C4-2B (cell line): ENCODE results near the gene ZNF106.

Experiments
- H3K27ac ChIP-seq: fragments of 450-650 bp; 2 replicates; pipeline ENCODE4 v1.5.1; 2017
- ZFX ChIP-seq: fragments of 450-650 bp; IDR thresholded peaks from 2 replicates; pipeline ENCODE4 v1.6.1; 2017
- TF ChIP-seq, protein P1 (sequence below): fragments of 450-650 bp; conservative IDR thresholded peaks from 2 replicates; pipeline ENCODE4 v1.5.1; 2017; ENCODE audit warnings: mild to moderate bottlenecking

ZNF106 gene

DNA sequence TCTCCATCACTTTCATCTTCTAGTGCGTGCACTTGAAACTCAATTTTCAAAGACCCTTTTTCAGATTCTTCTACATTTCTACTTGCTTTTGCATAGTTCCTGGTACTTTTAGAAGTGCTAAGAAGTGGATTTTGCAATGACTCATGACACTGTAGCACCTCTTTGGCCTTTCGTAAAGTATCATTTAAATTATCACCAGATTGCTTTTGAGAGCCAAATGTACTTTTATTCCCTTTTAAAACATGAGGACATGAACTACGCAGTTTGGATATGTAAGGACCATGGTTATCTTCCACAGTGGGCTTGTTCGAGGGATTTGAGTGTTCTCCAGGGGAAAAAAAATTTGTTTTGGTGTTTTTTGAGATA lies 40.5 kb downstream of the ZNF106 start:
- H3K27ac ChIP-seq, result no peak overlapping the region
- TF ChIP-seq, protein P1, sequence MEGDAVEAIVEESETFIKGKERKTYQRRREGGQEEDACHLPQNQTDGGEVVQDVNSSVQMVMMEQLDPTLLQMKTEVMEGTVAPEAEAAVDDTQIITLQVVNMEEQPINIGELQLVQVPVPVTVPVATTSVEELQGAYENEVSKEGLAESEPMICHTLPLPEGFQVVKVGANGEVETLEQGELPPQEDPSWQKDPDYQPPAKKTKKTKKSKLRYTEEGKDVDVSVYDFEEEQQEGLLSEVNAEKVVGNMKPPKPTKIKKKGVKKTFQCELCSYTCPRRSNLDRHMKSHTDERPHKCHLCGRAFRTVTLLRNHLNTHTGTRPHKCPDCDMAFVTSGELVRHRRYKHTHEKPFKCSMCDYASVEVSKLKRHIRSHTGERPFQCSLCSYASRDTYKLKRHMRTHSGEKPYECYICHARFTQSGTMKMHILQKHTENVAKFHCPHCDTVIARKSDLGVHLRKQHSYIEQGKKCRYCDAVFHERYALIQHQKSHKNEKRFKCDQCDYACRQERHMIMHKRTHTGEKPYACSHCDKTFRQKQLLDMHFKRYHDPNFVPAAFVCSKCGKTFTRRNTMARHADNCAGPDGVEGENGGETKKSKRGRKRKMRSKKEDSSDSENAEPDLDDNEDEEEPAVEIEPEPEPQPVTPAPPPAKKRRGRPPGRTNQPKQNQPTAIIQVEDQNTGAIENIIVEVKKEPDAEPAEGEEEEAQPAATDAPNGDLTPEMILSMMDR, result no peak
- TF ChIP-seq ZFX, result no peak

DNA sequence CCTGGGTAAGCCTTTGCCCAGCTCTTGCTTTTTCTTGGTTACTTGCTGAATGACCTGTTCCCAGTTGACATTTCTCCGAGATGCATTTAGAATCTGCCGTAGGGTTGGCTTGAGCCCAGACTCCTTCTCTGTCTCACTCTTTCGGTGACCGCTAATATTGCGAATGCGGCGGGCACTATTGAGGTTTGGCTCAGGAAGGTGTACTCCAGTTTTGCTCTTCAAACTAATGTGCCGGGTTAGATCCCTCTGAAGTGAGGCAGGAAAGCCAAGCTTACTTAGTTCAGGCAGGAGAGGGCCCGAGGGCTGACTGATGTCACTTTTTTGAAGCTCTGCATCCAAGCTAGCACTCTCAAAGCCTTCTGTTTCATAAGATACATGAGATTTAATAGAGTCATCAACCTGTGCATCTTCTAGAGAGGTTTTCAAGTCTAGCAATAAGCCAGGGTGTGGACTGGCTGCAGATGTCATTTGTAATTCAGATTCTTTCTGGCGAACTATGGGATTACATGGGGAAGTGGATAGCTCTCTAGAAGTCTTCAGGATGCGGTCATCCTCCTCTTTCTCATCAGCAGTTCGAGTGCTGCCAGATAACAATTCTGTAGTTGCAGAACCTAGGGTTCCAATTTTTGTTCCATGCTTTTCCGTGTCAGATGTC lies 41.0 kb downstream of the ZNF106 start:
- no peak for TF ChIP-seq ZFX
- TF ChIP-seq, protein P1, result no peak
- H3K27ac ChIP-seq, result no peak overlapping the region

DNA sequence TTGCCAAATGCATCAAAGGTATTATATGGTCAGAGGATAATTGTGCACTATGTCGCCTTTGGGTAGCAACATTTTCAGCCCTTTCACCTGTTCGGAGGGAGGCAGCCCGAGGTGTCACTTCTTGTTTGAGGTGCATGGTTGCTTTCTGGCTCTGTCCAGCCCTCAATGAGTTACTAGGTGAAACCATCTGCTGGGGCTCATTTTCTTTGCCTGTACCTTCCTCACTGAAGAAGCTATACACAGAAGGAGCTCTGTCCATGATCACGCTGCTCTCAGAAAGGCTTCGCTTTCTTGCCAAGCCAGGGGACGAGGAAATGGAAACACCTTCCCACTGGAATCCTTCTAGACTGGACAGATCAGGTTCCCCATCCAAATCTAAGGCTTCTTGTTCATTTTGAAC lies 42.7 kb downstream of the ZNF106 start:
- TF ChIP-seq, protein P1, result no peak
- no peak for TF ChIP-seq ZFX
- H3K27ac ChIP-seq, result no peak overlapping the region

DNA sequence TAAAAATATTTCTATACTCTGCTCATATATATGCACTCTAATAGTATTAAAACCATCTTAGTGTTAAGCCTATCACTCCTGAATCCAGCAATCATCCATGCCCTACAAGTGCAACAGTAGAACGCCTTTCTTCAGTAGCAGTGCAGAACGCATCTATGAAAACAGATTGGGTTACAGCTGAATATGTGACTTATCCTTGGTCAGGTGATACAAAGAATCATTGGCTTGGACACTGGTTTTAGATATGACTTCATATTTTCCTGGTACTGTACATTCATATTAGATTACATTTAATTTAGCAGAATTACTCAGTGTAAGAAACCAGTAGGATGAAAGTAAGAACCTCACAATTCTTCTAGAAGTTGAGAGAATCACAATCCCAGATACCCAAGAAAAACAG lies 43.3 kb downstream of the ZNF106 start:
- no peak for TF ChIP-seq ZFX
- TF ChIP-seq, protein P1, result no peak
- H3K27ac ChIP-seq, result no peak overlapping the region

DNA sequence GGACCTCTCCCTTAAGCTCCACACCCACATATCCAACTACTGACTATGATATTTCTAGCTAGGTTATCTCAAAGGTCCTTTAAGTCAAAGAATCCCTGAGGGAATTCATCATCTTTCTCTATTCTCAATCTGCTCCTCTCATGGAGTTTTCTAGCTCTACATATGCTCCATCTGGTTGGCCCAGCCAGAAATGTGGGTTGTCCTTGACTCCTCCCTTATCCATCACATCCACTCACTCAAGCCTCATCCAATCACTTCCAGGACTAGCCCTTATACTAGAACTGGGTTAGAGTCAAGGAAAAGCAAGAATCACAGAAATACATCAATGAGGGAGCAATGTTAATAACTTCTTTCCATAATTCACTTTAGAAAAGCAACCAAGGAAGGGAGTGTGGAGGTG lies 45.4 kb downstream of the ZNF106 start:
- no peak overlapping the region for H3K27ac ChIP-seq
- no peak for TF ChIP-seq ZFX

DNA sequence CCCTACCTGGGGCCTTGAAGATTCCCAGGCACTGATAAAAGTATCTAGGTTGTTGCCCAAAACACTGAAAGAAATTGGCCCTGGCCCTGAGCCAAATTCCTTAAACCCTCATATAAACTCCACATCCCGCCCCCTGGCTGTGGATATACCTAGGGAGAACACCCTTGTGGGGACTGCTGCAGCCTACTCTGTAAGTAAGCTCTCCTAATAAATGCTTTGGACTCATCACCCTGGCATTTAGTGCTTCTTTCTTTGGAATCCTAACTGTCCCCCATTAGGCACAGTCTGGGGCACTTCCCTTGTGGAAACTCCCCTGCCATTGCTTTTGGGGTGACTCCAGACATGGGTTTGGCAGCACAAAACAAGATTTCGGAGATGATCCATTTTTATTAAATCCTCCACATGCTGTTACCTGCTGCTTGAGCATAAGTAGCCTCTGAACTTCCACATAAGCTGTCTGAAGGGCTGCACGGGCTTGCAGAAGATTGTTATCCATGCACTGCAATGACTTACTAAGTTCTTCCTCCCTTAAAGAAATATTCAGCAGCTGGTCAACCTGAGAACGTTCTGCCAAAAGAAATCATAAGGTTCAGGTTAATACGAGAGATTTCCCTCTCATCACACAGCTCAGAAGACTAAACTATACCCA lies 46.4 kb downstream of the ZNF106 start:
- TF ChIP-seq ZFX, result no peak
- TF ChIP-seq, protein P1, result no peak

DNA sequence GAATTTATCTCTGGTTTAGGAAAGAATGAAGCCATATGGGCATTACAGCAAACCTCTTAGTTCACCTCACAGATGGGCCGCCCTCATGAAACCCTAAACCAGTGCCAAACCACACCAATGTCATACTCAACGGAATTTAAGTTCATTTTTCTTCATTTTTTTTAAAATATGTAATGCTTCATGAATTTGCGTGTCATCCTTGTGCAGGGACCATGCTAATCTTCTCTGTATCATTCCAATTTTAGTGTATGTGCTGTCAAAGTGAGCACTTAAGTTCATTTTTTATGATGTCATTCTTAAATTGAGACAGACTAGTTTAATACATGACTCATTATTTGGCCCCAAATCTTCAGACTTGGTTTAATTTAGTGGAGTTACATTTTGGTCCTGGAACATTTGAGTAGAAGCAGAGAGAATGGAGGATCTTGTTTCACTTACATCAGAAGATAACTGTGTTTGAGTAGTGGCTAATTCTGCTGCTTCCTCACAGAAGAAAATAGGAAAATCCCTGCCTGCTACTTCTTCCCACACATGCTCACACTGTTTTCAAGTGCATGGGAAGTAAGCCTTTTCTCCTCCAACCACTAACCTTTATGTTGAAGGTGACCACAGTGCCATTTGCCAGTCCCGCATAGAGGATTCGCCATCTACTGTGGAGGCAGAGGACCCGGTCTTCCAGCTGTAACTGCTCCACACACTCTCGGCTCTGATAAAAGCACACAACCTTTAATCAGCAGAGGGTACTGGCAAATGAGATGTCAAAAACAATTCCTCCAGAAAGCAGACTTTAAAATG lies 63.3 kb downstream of the ZNF106 start:
- no peak for TF ChIP-seq ZFX
- TF ChIP-seq, protein P1, result no peak
- no peak overlapping the region for H3K27ac ChIP-seq

More for the DNA sequence above, 46.4 kb downstream of the ZNF106 start:
- no peak overlapping the region for H3K27ac ChIP-seq
